ENCODE results near the gene SPATA22.
"Not testable (repeated sequence)": the region's sequence is repeated elsewhere in the genome, so short reads cannot be mapped to it uniquely, and the experiment has no call there.

The SPATA22 gene

DNA sequence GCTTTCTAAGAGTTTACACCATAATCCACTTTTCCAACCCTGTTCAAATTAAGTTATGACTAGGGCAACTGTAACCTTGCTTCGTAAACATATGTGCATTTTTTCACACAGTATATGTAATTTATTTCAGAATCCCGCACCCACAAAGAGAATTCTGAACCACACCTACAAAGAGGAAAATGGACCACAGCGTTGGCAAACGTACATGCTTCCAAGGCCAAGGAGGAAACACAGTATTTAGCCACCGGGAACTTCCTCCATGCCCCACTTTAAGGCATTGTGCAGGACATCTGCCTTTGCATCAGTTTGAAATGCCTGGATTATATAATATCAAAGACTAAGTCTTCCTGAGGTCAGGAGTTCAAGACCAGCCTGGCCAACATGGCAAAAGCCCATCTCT is 2.1 kb downstream of the SPATA22 start:
- FAIRE-seq = no peak

- not testable (repeated sequence) for FAIRE-seq
Measured at GRCh38 chr17:3466355-3466754, 5.3 kb downstream of the SPATA22 start.

DNA sequence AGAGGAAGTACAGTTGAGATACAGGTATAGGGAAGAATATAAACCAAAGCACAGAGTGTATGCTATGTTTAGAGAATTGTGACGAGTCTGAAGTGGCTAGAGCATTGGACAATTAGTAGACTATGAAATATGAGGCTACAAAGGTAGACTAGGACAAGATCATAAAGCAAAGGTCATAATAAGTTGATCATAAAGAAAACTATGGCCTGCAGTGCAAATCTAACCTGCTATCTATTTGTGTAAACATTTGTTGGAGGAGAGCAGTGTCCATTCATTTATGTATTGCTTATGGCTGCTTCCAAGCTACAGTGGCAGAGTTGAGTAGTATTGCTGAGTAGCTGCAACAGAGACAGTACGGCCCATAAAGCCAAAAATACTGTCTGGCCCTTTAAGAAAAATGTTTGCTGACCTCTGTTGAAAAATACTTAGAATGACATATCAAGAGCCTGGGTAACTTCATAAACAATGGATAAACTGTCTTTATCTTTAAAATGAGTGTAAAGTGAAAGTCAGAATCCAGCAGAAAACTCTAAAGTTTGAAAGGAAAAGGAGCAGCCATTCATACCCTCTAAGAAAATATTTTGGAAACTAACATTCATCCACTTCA is 23.5 kb downstream of the SPATA22 start:
- FAIRE-seq = no peak

DNA sequence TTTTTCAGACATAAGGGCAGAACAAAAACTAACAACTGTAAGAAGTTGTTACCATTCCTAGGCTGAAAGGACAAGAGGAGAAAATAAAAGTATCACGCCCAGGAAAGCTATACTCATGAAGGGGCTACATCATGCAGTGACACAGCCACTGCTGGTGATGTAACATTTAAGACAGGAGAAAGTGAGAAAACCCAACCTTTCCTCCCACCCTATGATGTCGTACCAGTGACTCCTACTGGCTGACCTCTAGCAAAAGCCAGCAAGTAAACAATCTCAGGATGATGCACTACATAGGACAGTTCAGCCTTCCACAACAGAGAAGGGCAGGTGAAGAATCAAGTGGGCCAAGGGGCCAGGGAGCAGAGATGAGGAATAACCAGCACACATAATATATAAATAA is 24.0 kb downstream of the SPATA22 start:
- no peak for FAIRE-seq

DNA sequence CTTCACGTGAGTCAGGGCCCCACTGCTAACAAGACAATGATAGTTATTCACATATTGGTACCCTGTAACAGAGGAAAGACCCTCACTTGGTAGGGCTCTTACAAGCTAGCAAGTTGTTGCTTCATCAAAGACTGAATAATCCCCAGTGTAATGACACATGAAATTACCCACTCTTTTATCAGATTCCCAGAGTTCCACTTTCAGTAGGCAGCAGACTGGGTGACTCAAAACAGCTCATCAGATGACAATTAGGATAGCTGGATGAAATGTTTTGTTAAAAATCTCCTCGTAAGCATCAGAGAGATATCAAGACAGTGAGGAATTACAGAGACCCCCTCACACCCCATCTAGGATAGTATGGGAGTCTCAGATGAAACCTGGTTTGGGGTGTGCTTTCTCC is 31.2 kb downstream of the SPATA22 start:
- no peak for FAIRE-seq

- FAIRE-seq = no peak
Measured at GRCh38 chr17:3438368-3438767, 33.3 kb downstream of the SPATA22 start.

DNA sequence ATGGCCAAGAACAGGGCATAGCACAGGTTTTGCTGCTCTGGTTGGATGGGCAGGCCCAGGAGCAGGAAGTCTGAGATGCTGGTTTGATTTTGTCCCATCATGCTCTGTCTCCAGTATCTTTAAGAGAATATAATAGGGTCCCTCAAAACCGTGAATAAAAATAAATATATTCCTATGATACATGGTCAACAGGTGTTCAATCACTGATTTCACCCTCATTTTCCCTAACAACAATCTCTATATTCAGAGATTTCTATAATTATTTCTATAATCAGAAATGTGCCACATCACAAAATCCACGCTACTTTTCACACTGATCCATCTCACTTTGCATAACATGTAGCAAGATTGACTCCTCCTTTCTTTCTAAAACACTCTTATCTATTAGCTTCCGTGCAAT is 37.9 kb downstream of the SPATA22 start, which contains the start of gene OR1E2:
Gene OR1E2, minus strand, starts transcription at position 101 of the 400 bp plus-strand sequence. Its CDS starts 0 bp downstream, at position 101.
- no peak for FAIRE-seq

DNA sequence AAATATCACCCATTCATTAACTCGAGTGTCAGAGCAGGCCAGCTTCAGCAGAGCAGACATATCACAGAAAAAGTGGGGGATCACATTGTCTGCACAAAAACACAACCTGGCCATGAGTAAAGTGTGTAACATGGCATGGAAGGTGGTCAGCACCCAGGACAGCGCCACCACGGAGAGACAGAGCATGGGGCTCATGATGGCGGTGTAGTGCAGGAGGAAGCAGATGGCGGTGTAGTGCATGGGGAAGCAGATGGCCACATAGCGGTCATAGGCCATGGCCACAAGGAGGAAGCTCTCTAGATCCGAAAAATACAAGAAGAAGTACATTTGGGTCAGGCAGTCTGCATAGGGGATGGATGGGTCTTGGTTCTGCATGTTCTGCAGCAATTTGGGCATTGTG is 38.4 kb downstream of the SPATA22 start:
- not testable (repeated sequence) for FAIRE-seq

GRCh38 chr17:3418222-3418621 is 53.4 kb downstream of the SPATA22 start:
- FAIRE-seq = no peak

- no peak for FAIRE-seq
Measured at GRCh38 chr17:3415610-3416009, 56.0 kb downstream of the SPATA22 start.

DNA sequence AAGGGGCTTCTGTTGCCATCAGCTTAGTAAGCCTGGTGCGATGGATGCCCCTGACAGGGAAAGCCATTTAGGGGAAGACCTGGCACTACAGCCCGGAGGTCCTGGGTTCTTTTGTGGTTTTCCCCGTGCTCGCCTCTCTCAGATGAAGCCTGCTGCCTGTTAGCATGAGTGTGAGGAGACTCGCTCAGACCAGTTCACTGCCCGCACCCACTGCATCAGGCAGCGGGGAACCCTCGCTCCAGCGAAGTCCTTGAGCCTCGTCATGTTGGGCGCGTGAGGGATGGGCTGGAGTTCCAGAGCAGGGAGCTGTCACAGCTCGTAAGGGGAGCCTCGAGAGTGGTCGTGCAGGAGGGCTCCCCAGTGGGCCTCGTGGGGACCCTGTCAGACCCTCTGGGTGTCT is 59.4 kb downstream of the SPATA22 start:
- FAIRE-seq = not testable (repeated sequence)

DNA sequence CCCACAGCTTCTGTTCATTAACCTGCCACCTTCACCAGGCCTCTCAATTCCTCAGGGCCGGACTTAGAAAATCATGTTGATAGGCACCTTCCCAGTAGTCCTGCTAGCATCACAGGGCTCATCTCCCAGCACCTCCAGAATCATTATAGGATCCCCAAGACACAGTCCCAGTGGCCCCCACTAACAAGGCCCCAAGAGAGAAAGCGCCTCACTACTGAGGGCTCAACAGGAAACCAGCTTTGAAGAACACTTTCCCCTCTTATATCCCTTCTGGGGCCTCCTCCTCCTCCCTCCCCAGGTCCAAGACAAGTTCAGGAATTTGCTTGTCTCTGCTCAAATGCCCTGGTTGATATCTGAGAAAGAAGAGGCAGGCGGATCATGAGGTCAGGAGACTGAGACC is 60.5 kb downstream of the SPATA22 start, which contains the start of gene OR3A3:
Gene OR3A3, plus strand, starts transcription at position 301 of the 400 bp plus-strand sequence.
- FAIRE-seq = no peak

DNA sequence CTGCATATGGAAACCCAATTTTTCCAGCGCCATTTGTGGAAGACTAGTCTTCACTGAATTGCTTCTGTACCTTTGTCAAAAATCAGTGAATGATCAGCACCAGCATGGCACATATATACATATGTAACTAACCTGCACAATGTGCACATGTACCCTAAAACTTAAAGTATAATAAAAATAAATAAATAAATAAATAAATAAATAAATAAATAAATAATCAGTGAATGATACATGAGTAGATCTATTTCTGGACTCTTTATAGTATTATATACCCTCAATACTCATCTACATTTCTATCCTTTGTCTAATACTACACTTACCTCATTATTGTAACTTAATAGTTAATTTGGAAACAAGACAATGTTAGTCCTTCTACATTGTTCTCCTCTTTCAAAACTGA is 67.8 kb downstream of the SPATA22 start:
- not testable (repeated sequence) for FAIRE-seq

GRCh38 chr17:3401786-3402185 is 69.8 kb downstream of the SPATA22 start:
- FAIRE-seq = no peak

DNA sequence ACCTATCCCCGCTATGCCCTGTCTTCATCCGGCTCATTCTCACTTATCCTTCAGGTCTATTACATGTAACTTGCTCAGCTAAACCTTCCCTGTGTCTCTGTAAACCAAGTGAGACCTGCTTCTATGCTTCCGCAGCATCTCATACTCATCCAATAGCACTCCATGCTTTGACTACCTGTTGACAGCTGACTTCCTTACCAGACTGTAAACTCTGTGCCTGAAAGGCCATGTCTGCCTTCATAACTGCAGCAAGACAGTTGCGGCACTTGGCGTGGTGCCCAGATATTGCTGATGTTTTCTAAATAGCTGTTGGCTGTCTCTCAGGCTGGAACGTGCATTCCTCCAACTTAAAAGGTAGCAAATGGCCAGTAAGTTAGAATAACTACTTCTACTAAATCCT is 71.6 kb downstream of the SPATA22 start:
- FAIRE-seq = no peak

DNA sequence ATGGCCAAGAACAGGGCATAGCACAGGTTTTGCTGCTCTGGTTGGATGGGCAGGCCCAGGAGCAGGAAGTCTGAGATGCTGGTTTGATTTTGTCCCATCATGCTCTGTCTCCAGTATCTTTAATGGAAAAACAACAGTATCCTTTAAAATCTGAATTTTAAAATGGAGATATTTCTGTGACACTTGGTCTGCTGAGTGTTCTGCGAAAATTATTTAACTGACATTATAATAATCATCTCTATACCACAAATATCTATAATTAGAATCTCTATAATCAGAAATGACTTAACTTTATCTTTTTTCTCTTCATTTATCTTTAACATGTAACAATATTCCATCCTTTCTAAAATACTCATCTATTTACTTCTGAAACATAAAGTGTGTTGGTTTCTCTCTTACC is 73.3 kb downstream of the SPATA22 start, which contains the start of gene OR1E1:
Gene OR1E1, minus strand, starts transcription at position 101 of the 400 bp plus-strand sequence. Its CDS starts 0 bp downstream, at position 101.
- no peak for FAIRE-seq

DNA sequence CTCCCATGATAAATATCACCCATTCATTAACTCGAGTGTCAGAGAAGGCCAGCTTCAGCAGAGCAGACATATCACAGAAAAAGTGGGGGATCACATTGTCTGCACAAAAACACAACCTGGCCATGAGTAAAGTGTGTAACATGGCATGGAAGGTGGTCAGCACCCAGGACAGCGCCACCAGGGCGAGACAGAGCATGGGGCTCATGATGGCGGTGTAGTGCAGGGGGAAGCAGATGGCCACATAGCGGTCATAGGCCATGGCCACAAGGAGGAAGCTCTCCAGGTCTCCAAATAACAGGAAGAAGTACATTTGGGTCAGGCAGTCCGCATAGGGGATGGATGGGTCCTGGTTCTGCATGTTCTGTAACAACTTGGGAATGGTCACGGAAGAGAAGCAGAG is 73.8 kb downstream of the SPATA22 start:
- not testable (repeated sequence) for FAIRE-seq
